HG03521 (cell line): ENCODE measurements around the gene SDCBP2.

ENCODE experiments used
- ATAC-seq: cut with Tn5 transposase; IDR thresholded peaks from one replicate; pipeline ENCODE4 v1.9.1; 2021; ENCODE audit warnings: mild to moderate bottlenecking, moderate library complexity; ENCODE audit not compliant: unreplicated experiment

The SDCBP2 gene

GRCh38 chr20:1328680-1329330 is at the start of gene SDCBP2:
SDCBP2 (minus strand) TSS chr20:1329139; CDS start chr20:1320416, 8,723 bp downstream.
- ATAC-seq = no peak

GRCh38 chr20:1378735-1379125 is 49.8 kb upstream of the SDCBP2 start:
- ATAC-seq = no peak

DNA sequence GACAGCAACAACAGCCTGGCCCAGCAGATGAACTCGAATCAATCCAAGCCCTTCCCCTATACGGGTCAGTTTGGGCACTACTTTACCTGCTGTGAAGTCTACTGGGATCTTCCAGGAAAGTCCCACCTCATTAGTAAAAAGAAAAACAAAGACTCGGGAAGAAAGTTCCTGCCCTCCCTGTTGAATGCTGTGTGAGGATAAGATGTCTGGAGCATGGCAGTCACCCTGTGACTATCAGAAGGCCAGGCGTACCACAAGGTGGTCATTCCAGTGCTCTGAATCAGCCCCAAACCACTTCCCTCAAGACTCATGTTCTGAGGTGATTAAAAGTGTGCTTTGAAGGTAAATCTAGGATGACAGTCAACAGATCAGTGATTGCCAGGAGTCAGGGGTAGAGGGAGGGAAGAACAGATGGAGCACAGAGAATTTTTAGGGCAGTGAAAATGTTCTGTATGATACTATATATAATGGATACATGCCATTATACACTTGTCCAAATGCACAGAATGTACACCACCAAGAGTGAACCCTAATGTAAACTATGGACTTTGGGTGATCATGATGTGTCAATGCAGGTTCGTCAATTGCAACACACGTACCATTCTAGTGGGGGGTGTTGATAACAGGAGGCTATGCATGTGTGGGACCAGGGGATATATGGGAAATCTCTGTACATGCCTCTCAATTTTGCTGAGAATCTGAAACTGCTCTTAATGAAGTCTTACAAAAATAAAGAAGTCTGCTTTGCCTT is 49.2 kb upstream of the SDCBP2 start:
- ATAC-seq = no peak

DNA sequence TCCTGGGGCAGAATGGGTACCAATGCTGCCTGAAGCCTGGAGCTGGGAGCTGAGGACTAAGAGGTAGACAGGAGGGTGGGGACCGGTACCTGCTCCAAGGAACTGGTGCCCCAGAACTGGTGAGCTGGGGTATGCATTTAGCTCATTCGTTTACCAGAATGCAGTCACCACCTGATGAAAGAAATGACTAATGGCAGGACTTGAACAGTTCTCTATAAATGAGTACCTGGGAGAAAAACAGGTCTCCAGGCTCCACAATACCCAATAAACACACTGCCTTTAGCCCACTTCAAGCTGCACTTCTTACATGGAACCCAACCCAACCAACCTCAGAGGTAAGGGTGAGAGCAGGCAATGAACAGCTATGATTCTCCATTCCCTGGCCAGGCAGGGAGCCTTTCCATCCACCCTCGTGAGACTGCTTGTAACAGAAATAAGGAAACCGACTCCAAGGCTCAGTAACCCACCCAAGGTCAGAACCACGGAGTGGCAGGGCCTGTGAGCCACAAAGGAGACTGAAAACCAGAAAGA is 48.5 kb upstream of the SDCBP2 start:
- ATAC-seq = no peak

DNA sequence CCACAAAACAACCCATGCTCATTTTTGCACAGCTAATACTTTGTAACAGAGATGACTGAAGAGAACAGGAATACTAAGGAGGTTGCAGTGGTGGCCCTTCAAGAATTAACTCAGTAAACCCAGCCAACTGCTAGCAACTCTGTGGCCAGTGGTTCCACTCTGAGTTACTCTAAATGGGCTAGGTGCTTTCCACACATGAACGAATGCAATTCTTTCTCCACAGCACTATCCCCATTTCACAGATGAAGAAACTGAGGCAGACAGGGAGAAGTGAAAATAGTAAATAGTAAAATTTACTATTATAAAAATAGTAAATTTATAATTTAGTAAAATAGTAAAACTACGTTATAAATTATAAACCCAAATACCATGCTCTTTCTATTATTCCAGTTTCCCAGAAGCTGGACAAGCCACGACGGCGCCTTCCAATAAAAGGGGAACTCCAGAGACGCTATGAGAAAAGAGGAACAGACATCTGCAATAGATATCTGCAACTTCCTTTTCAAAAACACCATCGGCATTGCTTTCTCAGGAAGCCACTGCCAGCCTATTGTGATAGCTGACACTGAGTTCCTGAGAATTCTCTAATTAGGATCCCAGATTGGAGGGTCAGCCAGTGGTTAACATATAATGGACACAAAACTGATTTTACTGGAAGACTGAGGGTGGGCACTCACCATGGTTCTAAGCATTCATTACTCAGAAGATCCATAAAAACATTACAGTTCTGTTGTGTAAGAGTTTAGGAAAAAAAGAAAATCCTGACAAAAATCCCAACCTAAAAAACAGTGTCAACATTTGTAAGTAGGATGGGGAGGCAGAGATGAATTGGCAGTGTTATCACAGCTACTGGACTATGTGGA is 47.7 kb upstream of the SDCBP2 start:
- no peak for ATAC-seq

GRCh38 chr20:1376007-1376406 is 47.1 kb upstream of the SDCBP2 start:
- ATAC-seq = no peak

- no peak for ATAC-seq
Observed at GRCh38 chr20:1375515-1375914, 46.6 kb upstream of the SDCBP2 start.

GRCh38 chr20:1374246-1374645 is 45.3 kb upstream of the SDCBP2 start:
- ATAC-seq = no peak

- no peak for ATAC-seq
Observed at GRCh38 chr20:1373614-1374013, 44.7 kb upstream of the SDCBP2 start.

GRCh38 chr20:1373036-1373435 is 44.1 kb upstream of the SDCBP2 start:
- no peak for ATAC-seq

- no peak for ATAC-seq
Observed at GRCh38 chr20:1371830-1372539, 43.0 kb upstream of the SDCBP2 start.

GRCh38 chr20:1371202-1371782 is 42.4 kb upstream of the SDCBP2 start:
- no peak for ATAC-seq

GRCh38 chr20:1370548-1371110 is 41.7 kb upstream of the SDCBP2 start:
- ATAC-seq = no peak

- ATAC-seq = no peak
Observed at GRCh38 chr20:1369970-1370369, 41.0 kb upstream of the SDCBP2 start.

DNA sequence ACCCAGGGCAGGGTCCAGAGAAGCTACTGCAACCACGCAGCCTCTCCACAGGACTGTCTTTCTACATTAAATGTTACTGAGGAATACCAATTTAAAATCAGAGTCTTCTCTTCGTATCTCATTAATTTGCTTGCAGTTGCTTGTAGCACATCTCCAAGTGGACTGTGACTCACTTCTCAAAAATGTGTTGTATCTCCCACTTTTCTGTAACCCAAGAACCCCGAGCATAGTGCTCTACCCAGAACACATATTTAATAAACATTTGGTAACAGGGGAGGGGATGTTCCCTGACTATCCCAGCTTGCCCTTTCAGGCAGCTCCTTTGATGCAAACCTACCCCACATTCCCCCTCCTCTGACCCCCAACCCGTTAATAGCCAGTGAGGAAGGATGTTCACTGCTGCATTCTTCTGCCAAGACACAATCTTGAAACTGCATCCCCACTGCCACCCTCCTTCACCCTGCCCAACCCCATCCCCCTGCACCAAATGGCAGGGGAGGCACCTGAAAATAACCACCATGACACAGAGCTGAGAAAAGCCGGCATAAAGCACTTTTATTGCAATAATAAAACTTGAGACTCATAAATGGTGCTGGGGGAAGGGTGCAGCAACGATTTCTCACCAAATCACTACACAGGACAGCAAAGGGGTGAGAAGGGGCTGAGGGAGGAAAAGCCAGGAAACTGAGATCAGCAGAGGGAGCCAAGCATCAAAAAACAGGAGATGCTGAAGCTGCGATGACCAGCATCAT is 39.7 kb upstream of the SDCBP2 start:
- no peak for ATAC-seq

GRCh38 chr20:1367479-1367878 is 38.5 kb upstream of the SDCBP2 start:
- no peak for ATAC-seq

DNA sequence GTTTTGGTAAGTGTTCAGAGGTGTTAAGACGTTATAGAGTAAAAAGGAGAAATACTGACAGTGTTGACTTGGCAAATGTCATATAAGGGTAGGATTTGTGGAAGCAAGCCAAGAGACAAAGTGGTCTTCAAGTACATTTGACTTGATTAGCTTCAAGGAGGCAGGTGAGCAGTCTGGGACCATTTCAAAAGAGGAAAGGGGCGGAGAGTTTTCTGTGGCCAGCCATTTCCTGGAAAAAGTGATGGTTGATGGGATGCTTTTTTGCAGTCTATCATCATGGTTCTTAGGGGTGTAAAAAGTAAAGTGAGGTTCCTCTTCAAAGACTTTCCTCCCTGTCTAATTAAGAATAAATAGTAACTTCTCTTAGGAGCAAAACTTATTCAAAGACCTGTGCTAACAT is 35.2 kb upstream of the SDCBP2 start:
- no peak for ATAC-seq

- ATAC-seq = no peak
Observed at GRCh38 chr20:1363522-1363921, 34.6 kb upstream of the SDCBP2 start.

GRCh38 chr20:1362484-1362883 is 33.5 kb upstream of the SDCBP2 start:
- no peak for ATAC-seq
